Stimulated activated CD8-positive, alpha-beta memory T cell treated with anti-CD3 and anti-CD28 coated beads, Interleukin-4, amount 100 ng/mL, for 48 hours (primary cell): Measurements from ENCODE around the gene ANKRD13A.
"Not testable (repeated sequence)": the region's sequence is repeated elsewhere in the genome, so short reads cannot be mapped to it uniquely, and the experiment has no call there.

Experiments used
- DNase-seq: peaks from one replicate; pipeline ENCODE4 v3.0.0-alpha.2; 2020

Gene ANKRD13A

GRCh38 chr12:109986236-109986635 lies 13.0 kb upstream of the ANKRD13A start:
- DNase-seq, result not testable (repeated sequence)

DNA sequence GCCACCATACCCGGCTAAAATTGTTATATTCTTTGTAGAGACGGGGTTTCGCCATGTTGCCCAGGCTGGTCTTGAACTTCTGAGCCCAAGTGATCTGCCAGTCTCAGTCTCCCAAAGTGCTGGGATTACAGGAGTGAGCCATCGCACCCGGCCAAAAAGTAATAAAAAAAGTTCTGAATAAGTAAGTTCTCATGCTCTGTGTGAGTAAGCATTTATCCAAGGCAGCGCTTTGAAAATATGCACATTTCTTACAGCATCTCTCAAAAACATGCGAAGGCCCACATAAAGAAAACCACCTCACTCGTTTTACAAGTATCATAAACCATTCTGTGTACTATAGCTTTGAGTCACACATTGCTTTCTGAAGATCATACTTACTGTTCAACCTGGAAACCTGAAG lies 11.6 kb upstream of the ANKRD13A start:
- DNase-seq, result no peak

- DNase-seq, result no peak
Measured at GRCh38 chr12:109988274-109988673, 11.0 kb upstream of the ANKRD13A start.

- no peak for DNase-seq
Measured at GRCh38 chr12:109988903-109989302, 10.3 kb upstream of the ANKRD13A start.

GRCh38 chr12:109989380-109989779 lies 9.8 kb upstream of the ANKRD13A start:
- DNase-seq, result no peak

DNA sequence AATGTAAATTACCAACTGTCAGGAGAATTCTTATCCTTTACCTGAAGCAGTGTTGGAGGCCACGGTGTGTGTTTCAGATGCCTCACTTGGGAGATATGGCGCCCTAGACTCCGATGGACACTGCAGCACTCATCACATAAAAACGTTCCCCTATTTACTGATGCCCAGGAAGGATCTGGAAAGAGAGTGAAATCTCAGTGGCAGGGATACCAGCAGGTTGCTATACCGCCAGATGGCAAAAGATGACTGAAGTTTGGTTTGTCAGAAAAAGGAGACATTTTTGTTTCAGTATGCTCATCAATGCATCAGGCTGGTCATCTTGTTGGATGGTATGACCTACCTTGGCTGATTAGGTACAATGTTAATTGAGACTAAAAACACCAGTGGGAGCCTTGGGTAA lies 7.6 kb upstream of the ANKRD13A start:
- DNase-seq, result no peak

GRCh38 chr12:109993091-109993490 lies 6.1 kb upstream of the ANKRD13A start:
- no peak for DNase-seq

DNA sequence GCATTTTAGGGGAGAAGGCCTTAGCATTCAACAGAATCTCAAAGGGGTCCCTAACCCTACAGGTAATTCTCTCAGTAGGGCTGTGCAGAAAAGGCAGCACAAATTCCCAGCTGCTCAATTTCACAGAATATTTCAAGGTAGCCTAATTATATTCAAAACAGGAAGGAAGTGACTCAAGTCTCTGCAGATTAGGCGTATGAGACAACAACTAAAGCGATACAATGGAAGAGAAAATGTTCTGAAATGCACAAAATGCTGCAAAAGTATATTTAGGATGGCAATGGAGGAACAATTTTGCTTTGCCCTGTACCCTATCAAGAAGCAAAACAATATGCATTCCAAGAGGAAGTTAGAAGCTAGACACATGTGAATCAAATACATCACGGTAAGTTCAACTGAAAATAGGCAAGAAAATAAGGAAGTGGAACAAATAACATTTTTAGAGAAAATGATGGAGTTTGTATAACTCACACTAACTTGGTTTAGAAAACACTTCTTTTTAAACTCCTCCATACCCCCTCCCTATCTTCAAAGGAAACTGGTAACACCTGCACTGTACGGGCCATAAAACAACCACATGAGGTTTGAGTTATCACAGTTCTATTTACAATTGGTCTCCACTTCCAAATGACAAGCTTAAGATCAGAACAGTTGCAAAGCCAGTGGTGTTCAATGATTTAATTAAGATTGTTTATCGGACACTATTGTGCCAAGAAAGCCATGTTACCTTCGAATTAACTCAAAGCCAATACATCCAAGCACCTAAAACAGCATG lies 4.6 kb upstream of the ANKRD13A start:
- no peak for DNase-seq

DNA sequence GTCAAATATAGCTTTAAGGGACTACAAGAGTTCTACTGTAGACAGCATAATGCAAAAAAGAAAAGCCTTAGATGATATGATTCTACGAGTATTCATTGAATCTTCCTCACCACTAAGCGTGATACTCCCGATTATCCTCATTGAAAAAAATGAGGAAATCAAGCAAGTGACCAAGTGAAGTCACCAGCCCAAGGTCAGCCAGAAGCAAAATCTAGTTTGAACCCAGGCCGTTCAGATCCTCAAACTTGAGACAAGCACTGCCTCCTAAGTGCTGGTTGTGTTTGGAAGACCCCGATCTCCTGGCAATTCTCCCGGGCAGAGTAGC lies 3.9 kb upstream of the ANKRD13A start:
- no peak for DNase-seq

DNA sequence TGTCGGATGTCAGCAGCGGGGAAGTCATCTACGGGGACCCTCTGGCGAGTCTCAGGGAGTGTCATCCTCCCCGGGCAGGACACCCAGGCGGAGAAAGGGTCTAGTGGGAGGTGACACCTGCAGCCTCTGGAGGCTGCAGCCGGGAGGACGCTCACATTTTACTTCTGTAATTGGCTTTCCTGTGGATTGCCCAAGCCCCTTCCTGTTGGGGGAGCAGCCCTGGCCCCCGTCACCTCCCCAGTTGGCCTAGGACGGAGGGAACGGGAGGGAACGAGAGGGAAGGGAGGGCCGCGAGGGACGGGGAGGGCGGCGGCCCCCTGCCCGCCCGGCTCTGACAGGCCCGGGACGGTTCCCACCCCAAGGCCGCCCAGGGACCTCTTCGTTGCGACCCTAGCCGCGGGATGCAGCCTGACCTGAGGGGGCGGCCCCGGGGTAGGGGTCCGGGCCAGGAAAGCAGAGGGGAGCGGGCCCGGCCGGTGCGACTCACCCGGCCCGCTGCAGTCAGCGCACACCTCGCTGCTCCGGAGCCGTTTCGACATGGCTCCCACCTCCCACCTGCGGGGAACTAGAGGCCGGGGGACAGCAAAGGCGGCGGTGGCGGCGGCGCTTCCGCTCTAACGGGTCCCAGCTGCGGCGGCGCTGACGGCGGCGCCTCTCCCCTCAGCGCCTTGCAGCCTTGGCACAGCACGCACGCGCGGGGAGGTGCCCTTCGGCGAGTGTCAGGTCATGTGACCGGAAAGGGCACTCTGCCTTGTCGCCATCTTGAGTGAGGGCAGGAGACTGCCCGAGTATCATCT lies 3.3 kb upstream of the ANKRD13A start, which contains the start of gene GIT2:
Gene GIT2 (minus strand): TSS at position 683 of the 797 bp plus-strand sequence. CDS start 144 bp downstream, at position 539.
- peak; percentile 94 for DNase-seq

GRCh38 chr12:109996483-109996853 lies 2.8 kb upstream of the ANKRD13A start:
- no peak for DNase-seq

DNA sequence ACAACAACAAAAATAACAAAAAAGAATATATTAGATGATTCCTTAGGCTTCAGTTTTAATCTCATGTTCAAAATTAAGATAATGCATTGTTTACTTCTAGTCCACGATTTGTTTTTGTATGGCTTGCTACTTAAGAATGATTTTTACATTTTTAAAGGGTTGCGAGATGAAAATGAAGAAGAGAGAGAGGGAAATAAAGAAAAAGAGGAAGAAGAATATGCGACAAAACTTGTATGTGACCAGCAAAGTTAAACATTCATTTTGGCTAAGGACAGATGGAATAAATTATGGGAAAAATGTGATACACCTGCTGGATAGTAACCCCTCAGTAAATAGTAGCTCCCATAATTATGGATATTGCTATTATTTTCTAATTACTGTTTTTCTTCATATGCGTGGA lies 1.8 kb upstream of the ANKRD13A start:
- no peak for DNase-seq

DNA sequence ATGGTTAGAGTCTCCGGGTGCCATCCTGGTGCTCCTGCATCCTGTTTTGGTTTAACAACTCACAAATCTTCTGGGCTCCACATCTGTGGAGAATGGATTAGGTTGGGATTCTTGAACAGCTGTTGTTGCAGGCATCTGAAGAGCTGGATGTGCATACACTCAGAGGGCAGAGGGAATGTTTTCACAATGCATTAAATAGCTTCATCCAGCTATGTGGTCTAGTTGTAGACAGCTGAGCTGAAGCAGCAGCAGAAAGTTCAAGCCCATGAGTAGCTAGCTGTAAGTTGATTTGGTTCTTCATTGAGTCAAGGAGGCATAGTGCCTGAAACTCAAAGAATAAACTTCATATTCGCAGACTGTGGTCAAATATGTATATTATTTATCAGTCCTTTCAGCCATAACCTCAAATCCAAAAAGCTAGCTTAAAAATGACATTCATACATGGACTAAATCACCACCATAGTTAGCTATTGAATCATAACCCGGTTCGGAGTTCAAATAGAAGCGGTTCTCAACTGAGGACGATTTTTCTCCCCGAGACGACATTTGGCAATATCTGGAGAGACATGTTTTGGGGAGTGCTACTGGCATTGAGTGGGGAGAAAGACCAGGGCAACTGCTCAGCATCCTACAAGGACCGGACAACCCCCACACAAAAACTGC lies 858 bp upstream of the ANKRD13A start:
- no peak for DNase-seq

- DNase-seq, result no peak
Measured at GRCh38 chr12:109999649-109999971, 380 bp downstream of the ANKRD13A start.

- DNase-seq, result peak; percentile 39
Measured at GRCh38 chr12:109999983-110000505, 814 bp downstream of the ANKRD13A start.

DNA sequence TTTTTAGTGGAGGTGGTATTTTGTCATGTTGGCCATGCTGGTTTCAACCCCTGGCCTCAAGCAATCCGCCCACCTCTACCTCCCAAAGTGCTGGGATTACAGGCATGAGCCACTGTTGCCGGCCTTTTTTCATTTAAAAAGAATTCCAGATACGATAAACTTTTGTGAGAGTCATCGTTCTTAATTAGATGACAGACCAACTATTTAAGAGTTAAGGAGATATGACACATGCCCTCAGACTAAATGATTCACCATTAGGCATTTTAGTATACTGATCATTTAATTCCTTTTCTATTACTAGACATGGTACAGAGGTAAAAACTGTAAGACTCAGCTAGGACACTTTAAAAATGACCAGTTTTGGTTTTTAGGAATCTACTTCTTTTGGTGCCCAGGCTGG lies 2.4 kb downstream of the ANKRD13A start:
- DNase-seq, result no peak

DNA sequence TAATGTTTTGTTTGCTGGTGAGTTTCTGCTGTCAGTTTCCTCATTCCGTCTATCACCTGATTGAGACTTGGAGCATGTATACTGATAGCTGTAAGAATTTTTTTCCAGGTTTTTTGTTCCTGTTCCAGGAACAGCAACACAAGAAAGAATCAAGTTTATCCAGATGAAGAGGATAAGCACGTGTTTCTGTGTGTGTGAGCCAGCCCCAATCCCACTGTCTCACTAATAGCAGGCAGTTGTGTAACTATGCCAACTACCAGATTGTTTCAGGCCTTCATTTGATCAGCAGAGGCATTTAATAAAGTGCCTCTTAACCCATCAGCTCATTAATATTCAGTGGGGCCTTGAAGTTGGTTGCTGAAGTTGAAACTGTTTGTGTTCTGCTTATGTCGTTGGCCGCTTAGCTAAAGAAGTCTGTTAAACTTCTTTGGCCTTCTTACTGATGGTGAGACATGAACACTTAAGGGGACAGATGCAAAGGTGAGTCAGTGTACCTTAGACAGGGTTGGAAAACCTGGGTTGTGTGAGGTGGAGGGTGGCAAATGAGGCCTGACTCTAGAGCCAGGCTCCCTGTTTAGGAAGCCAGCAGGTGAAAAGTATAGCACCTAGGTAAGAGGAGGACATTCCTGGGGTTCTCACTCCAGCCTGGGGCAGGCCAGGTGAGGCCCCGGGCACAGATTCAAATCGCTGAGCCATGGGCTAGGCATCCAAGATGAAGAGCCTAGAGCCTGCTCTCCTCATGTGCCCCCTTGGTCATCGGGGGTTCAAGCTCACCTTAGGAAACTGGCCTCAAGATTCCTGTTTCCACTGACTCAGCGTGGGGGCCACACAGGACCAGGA lies 3.7 kb downstream of the ANKRD13A start:
- no peak for DNase-seq

DNA sequence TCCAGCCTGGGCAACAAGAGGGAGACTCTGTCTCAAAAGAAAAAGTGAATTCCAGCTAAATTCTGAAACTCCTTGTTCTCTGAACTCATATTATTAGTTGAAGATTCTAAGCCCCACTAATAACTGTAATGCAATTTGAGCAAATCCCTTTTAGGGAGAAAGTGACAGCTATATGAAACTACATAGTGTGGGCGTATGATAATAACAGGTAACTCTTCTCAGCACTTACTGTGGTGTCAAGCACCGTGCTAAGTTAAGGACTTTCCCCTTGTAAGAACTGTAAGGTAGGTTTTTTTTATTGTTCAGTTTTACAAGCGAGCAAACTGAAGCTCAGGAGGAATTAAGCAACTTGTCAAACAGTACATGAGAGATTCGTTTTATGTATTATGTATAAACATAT lies 5.4 kb downstream of the ANKRD13A start:
- DNase-seq, result no peak

DNA sequence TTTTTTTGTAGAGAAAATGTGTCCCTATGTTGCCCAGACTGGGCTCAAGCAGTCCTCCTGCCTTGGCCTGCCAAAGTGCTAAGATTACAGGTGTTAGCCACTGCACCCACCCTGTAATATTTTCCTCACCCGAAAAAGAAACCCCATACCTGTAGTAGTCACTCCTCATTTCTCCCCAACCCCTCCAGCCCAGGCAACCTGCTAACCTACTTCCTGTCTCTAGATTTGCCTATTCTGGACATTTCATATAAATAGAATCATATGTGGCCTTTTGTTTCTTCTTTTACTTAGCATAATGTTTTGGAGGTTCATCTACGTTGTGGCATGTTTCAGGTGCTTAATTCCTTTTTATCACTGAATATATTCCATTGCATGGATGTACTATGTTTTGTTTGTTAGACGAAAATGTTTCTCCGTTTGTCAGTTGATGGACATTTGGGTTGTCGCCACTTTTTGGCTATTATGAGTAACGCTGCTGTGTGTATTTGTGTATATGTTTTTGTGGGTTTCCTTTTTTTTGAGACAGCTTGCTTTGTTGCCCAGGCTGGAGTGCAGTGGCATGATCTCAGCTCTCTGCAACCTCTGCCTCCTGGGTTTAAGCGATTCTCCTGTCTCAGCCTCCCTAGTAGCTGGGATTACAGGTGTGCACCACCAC lies 6.2 kb downstream of the ANKRD13A start:
- no peak for DNase-seq

GRCh38 chr12:110006115-110006514 lies 6.9 kb downstream of the ANKRD13A start:
- DNase-seq, result no peak

DNA sequence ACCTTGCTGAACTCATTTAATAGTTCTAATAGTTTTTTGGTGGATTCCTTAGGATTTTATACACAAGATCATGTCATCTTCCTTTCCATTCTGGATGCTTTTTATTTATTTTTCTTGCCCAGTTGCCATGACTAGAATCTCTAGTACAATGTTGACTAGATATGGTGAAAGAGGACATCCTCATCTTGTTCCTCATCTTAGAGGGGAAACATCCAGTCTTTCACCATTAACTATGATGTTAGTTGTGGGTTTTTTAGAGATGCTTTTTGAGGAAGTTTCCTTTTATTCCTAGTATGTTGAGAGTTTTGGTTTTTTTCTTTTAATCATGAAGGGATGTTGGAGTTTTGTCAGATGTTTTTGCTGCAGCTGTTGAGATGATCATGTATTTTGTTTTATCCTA lies 8.7 kb downstream of the ANKRD13A start:
- DNase-seq, result no peak

- not testable (repeated sequence) for DNase-seq
Measured at GRCh38 chr12:110008681-110009398, 9.6 kb downstream of the ANKRD13A start.
